ENCODE data around the gene HMGCS1. TPM values are rescaled to one million over a fixed set of nuclear protein-coding genes. Genes with fewer than 3 reads are reported as not detected.

The HMGCS1 gene
- total and polyA plus RNA-seq, 2 of the 8 experiments (the other 6 are each of a cell fraction or from before 2014, with no cell fraction given): 63.6 to 236 TPM

DNA sequence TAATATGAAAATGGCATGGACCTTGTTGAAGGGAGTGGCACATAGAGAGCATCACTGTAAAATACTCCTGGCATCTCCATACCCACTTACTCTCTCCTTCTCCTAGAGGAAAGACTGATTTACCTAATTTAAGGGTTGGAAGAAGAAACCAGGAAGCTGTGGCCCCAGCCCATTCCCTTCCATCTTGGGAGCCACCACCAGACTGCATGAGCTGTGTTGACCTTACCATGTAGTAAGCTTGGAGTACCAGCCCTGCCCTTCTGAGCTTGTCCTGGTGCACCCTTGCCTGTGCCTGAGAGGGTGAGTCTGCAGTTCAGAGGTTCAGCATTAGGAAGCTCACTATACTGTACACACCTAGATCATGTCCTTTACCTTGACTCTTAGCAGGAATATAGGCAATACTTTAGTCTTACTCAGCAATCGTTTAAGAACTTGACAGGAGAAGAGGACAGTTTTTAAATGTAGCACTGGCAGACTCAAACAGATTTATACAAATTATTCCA lies 35.7 kb upstream of the HMGCS1 start (continued):
- TF ChIP-seq, protein P1, sequence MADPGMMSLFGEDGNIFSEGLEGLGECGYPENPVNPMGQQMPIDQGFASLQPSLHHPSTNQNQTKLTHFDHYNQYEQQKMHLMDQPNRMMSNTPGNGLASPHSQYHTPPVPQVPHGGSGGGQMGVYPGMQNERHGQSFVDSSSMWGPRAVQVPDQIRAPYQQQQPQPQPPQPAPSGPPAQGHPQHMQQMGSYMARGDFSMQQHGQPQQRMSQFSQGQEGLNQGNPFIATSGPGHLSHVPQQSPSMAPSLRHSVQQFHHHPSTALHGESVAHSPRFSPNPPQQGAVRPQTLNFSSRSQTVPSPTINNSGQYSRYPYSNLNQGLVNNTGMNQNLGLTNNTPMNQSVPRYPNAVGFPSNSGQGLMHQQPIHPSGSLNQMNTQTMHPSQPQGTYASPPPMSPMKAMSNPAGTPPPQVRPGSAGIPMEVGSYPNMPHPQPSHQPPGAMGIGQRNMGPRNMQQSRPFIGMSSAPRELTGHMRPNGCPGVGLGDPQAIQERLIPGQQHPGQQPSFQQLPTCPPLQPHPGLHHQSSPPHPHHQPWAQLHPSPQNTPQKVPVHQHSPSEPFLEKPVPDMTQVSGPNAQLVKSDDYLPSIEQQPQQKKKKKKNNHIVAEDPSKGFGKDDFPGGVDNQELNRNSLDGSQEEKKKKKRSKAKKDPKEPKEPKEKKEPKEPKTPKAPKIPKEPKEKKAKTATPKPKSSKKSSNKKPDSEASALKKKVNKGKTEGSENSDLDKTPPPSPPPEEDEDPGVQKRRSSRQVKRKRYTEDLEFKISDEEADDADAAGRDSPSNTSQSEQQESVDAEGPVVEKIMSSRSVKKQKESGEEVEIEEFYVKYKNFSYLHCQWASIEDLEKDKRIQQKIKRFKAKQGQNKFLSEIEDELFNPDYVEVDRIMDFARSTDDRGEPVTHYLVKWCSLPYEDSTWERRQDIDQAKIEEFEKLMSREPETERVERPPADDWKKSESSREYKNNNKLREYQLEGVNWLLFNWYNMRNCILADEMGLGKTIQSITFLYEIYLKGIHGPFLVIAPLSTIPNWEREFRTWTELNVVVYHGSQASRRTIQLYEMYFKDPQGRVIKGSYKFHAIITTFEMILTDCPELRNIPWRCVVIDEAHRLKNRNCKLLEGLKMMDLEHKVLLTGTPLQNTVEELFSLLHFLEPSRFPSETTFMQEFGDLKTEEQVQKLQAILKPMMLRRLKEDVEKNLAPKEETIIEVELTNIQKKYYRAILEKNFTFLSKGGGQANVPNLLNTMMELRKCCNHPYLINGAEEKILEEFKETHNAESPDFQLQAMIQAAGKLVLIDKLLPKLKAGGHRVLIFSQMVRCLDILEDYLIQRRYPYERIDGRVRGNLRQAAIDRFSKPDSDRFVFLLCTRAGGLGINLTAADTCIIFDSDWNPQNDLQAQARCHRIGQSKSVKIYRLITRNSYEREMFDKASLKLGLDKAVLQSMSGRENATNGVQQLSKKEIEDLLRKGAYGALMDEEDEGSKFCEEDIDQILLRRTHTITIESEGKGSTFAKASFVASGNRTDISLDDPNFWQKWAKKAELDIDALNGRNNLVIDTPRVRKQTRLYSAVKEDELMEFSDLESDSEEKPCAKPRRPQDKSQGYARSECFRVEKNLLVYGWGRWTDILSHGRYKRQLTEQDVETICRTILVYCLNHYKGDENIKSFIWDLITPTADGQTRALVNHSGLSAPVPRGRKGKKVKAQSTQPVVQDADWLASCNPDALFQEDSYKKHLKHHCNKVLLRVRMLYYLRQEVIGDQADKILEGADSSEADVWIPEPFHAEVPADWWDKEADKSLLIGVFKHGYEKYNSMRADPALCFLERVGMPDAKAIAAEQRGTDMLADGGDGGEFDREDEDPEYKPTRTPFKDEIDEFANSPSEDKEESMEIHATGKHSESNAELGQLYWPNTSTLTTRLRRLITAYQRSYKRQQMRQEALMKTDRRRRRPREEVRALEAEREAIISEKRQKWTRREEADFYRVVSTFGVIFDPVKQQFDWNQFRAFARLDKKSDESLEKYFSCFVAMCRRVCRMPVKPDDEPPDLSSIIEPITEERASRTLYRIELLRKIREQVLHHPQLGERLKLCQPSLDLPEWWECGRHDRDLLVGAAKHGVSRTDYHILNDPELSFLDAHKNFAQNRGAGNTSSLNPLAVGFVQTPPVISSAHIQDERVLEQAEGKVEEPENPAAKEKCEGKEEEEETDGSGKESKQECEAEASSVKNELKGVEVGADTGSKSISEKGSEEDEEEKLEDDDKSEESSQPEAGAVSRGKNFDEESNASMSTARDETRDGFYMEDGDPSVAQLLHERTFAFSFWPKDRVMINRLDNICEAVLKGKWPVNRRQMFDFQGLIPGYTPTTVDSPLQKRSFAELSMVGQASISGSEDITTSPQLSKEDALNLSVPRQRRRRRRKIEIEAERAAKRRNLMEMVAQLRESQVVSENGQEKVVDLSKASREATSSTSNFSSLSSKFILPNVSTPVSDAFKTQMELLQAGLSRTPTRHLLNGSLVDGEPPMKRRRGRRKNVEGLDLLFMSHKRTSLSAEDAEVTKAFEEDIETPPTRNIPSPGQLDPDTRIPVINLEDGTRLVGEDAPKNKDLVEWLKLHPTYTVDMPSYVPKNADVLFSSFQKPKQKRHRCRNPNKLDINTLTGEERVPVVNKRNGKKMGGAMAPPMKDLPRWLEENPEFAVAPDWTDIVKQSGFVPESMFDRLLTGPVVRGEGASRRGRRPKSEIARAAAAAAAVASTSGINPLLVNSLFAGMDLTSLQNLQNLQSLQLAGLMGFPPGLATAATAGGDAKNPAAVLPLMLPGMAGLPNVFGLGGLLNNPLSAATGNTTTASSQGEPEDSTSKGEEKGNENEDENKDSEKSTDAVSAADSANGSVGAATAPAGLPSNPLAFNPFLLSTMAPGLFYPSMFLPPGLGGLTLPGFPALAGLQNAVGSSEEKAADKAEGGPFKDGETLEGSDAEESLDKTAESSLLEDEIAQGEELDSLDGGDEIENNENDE (IDR thresholded peaks at IDR 0.05; ENCODE audit: insufficient replicate concordance, low read length): no peak

All from H1 (cell line).